K562 (cell line): ENCODE results near the gene OR51B2.
"Not testable (repeated sequence)": the region's sequence is repeated elsewhere in the genome, so short reads cannot be mapped to it uniquely, and the experiment has no call there.

ENCODE experiments used
- CREB3 ChIP-seq: fragments of 450-650 bp; conservative IDR thresholded peaks from 2 replicates; pipeline ENCODE4 v1.6.1; 2016; ENCODE audit warnings: missing genetic modification characterization, low read depth, mild to moderate bottlenecking, missing compliant biosample characterization, moderate library complexity
- DPF2 ChIP-seq: fragments of 450-650 bp; IDR thresholded peaks from 2 replicates; pipeline ENCODE4 v1.6.1; 2016
- ETV6 ChIP-seq, 3 experiments: fragments of 150-350 bp in 1 of 3; sonication (generic) in 1 of 3; formaldehyde crosslinking in 1 of 3; IDR thresholded peaks; 2 replicates each; pipeline versions ENCODE4 v1.6.1 to v1.8.0; 2014 to 2022; ENCODE audit warnings: borderline replicate concordance in 2 of 3, low read depth in 2 of 3, antibody characterized with exemption in 1 of 3, low read length in 1 of 3, mild to moderate bottlenecking in 1 of 3, missing genetic modification reagents in 1 of 3
- IRF9 ChIP-seq: fragments of 450-650 bp; IDR thresholded peaks from 2 replicates; pipeline ENCODE4 v1.6.1; 2016; ENCODE audit warnings: missing biosample characterization, missing genetic modification characterization
- MTF1 ChIP-seq: fragments of 250-450 bp; sonication (Bioruptor Pico); IDR thresholded peaks from 2 replicates; pipeline ENCODE4 v1.9.0; 2021; ENCODE audit warnings: moderate library complexity, mild to moderate bottlenecking, inconsistent platforms, borderline replicate concordance
- OTX1 ChIP-seq: fragments of 450-650 bp; formaldehyde crosslinking; IDR thresholded peaks from 2 replicates; pipeline ENCODE4 v1.4.0; 2022; ENCODE audit warnings: mild to moderate bottlenecking
- PCBP1 ChIP-seq: fragments of 200-400 bp; formaldehyde crosslinking; IDR thresholded peaks from 2 replicates; pipeline ENCODE4 v1.6.1; 2018; ENCODE audit warnings: mild to moderate bottlenecking, low read depth, low read length; ENCODE audit not compliant: poor library complexity, severe bottlenecking
- SETDB1 ChIP-seq: IDR thresholded peaks from one replicate; pipeline ENCODE4 v1.6.1; 2012; ENCODE audit warnings: low read length, control low read depth, inconsistent platforms
- TFE3 ChIP-seq: fragments of 450-650 bp; formaldehyde crosslinking; IDR thresholded peaks from 2 replicates; pipeline ENCODE4 v1.4.0; 2020; ENCODE audit warnings: mild to moderate bottlenecking, mixed read lengths
- ZNF347 ChIP-seq: fragments of 450-650 bp; formaldehyde crosslinking; IDR thresholded peaks from 2 replicates; pipeline ENCODE4 v1.4.0; 2020; ENCODE audit warnings: low read depth, mild to moderate bottlenecking, moderate library complexity
- ZNF511 ChIP-seq: sonication (generic); formaldehyde crosslinking; IDR thresholded peaks from 2 replicates; pipeline ENCODE4 v1.8.0; 2022; ENCODE audit warnings: mild to moderate bottlenecking, missing genetic modification reagents

GRCh38 chr11:5356031-5356430 is 31.9 kb upstream of the OR51B2 start:
- not testable (repeated sequence) for TF ChIP-seq IRF9; ETV6 (IDR thresholded peaks at IDR 0.05; ENCODE audit: borderline replicate concordance in 1 of 2, low read depth in 2 of 2, low read length in 1 of 2); ETV6 (CRISPR knock-in tag; IDR thresholded peaks at IDR 0.05; ENCODE audit: borderline replicate concordance); CREB3 (tag); SETDB1; DPF2; PCBP1; ZNF511 (CRISPR knock-in tag); MTF1 (CRISPR knock-in tag); TFE3 (CRISPR knock-in tag); OTX1; ZNF347 (CRISPR knock-in tag)
